B cell (primary cell): ENCODE results near the gene PRAMEF13.

Experiments
- EZH2 ChIP-seq: IDR thresholded peaks from 2 replicates; pipeline ENCODE4 v1.6.1; 2012; ENCODE audit warnings: borderline replicate concordance, low read depth, mild to moderate bottlenecking, moderate library complexity, low read length; ENCODE audit not compliant: insufficient read depth, poor library complexity, severe bottlenecking
- TF ChIP-seq, protein P1 (sequence below): fragments of 200-600 bp; IDR thresholded peaks from one replicate; pipeline ENCODE4 v1.8.0; 2022; ENCODE audit warnings: antibody characterized with exemption, mild to moderate bottlenecking

DNA sequence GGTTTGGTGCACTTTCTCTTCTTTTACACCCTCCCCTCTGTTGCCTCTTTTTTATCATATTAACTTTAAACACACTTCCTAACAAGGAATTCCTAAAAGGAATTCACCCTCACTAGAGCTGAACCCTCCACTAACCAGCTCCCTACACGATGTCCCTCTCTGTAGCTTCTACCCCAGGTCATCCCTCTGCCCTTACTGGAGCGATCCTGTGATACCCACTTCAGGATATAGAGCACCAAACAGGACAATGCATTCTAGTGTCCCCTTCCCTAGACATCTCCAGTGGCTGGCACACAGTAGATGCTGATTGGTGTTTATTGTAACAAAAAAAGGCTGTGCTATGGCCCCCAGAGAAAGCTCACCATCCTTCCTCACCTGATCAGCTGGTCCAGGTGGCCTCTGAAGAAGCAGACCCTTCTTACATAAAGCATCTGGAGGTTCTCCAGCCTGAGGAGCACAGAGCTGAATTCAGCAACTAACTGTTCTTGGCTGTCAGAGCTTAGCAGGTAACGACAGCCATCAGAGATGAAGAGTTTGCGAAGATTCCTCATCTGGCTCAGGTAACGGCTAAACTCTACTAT, 23.4 kb upstream of the PRAMEF13 start:
- TF ChIP-seq, protein P1, sequence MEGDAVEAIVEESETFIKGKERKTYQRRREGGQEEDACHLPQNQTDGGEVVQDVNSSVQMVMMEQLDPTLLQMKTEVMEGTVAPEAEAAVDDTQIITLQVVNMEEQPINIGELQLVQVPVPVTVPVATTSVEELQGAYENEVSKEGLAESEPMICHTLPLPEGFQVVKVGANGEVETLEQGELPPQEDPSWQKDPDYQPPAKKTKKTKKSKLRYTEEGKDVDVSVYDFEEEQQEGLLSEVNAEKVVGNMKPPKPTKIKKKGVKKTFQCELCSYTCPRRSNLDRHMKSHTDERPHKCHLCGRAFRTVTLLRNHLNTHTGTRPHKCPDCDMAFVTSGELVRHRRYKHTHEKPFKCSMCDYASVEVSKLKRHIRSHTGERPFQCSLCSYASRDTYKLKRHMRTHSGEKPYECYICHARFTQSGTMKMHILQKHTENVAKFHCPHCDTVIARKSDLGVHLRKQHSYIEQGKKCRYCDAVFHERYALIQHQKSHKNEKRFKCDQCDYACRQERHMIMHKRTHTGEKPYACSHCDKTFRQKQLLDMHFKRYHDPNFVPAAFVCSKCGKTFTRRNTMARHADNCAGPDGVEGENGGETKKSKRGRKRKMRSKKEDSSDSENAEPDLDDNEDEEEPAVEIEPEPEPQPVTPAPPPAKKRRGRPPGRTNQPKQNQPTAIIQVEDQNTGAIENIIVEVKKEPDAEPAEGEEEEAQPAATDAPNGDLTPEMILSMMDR, result no peak
- no peak for TF ChIP-seq EZH2
